NT2/D1 (cell line): ENCODE data around the gene KATNAL1.

ENCODE experiments used
- DNase-seq: peaks from one replicate; pipeline ENCODE4 v3.0.0-alpha.2; 2011; ENCODE audit warnings: low read depth, low spot score
- H3K27me3 ChIP-seq: 2 replicates; pipeline ENCODE4 v1.6.0; 2011; ENCODE audit warnings: mild to moderate bottlenecking; ENCODE audit not compliant: insufficient read length, insufficient read depth
- H3K36me3 ChIP-seq: 2 replicates; pipeline ENCODE4 v1.6.1; 2011; ENCODE audit warnings: mild to moderate bottlenecking, low read length, mixed read lengths; ENCODE audit not compliant: insufficient read depth, insufficient read length
- H3K4me1 ChIP-seq: 2 replicates; pipeline ENCODE4 v1.5.1; 2011; ENCODE audit not compliant: insufficient read depth, insufficient read length
- H3K4me3 ChIP-seq: 2 replicates; pipeline ENCODE4 v1.5.1; 2011; ENCODE audit warnings: low read depth; ENCODE audit not compliant: insufficient read length
- H3K9ac ChIP-seq: 2 replicates; pipeline ENCODE4 v1.6.0; 2011; ENCODE audit warnings: low read depth; ENCODE audit not compliant: insufficient read length
- H3K9me3 ChIP-seq: 2 replicates; pipeline ENCODE4 v1.5.1; 2011; ENCODE audit warnings: mild to moderate bottlenecking, low read length; ENCODE audit not compliant: insufficient read depth
- SUZ12 ChIP-seq: IDR thresholded peaks from 2 replicates; pipeline ENCODE4 v1.6.1; 2011; ENCODE audit not compliant: insufficient read length, insufficient read depth; ENCODE audit errors: extremely low read depth
- YY1 ChIP-seq: IDR thresholded peaks from 2 replicates; pipeline ENCODE4 v1.6.1; 2011; ENCODE audit not compliant: insufficient read length, insufficient read depth
- ZNF274 ChIP-seq: IDR thresholded peaks from 2 replicates; pipeline ENCODE4 v1.6.1; 2011; ENCODE audit warnings: mild to moderate bottlenecking, low read depth, low read length

KATNAL1 gene

GRCh38 chr13:30325668-30326067, 18.3 kb upstream of the KATNAL1 start:
- no peak for DNase-seq
- no peaks in the 10 kb centered on the region for H3K27me3 ChIP-seq
- no peaks in the 10 kb centered on the region for H3K4me1 ChIP-seq
- TF ChIP-seq ZNF274 (no peak), SUZ12 (no peak), YY1 (no peak)
- no peak overlapping the region for H3K4me3 ChIP-seq
- no peaks in the 10 kb centered on the region for H3K9me3 ChIP-seq
- H3K9ac ChIP-seq: no peak overlapping the region
- no peaks in the 10 kb centered on the region for H3K36me3 ChIP-seq

DNA sequence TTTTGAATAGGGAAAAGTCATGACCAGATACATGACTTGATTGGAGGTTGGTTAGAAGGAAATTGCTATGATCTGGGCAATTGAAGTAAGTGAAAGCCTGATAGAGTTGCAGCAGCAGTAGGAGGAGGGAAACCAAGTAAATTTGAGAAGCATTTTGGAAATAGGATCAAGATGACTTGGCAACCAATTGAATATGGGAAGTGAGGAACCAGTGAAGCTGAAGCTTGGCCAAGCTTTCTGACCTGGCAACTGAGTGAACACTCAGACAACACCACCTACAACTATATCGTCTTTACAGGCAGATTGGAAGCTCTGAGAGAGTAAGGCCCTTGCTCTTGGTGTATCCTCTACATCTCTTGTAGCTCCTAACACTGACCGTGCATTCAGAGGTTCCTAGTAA, 16.2 kb upstream of the KATNAL1 start:
- Histone ChIP-seq H3K36me3 (no peaks in the 10 kb centered on the region), H3K9ac (no peak overlapping the region), H3K27me3 (no peaks in the 10 kb centered on the region), H3K4me3 (no peak overlapping the region), H3K4me1 (no peaks in the 10 kb centered on the region), H3K9me3 (no peaks in the 10 kb centered on the region)
- no peak for TF ChIP-seq ZNF274
- TF ChIP-seq SUZ12: no peak
- no peak for TF ChIP-seq YY1
- no peak for DNase-seq

GRCh38 chr13:30322428-30322827, 15.1 kb upstream of the KATNAL1 start:
- Histone ChIP-seq H3K4me1 (no peaks in the 10 kb centered on the region), H3K27me3 (no peaks in the 10 kb centered on the region), H3K9me3 (no peaks in the 10 kb centered on the region), H3K4me3 (no peak overlapping the region), H3K36me3 (no peaks in the 10 kb centered on the region), H3K9ac (no peak overlapping the region)
- no peak for DNase-seq
- no peak for TF ChIP-seq YY1
- no peak for TF ChIP-seq SUZ12
- no peak for TF ChIP-seq ZNF274

DNA sequence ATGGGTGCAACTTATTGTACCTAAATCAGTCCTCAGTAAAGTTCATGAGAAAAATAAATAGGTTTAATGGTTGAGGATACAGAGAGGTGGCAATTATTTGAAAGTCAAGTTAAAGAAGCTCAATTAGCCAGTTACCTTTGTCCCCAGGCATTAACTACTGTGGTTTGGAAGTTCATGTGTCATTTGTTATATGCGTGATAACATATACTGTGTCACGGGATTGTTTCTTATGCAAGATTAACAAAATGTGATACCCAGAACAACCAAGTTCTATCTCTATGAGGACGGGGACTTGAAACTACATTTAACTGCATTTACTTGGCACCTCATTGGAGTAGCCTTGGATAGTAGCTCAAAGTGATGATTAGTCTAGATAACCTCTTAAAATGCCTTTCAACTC, 13.9 kb upstream of the KATNAL1 start:
- H3K9ac ChIP-seq: no peak overlapping the region
- no peak overlapping the region for H3K4me3 ChIP-seq
- H3K27me3 ChIP-seq: no peaks in the 10 kb centered on the region
- TF ChIP-seq YY1 (no peak), ZNF274 (no peak), SUZ12 (no peak)
- H3K9me3 ChIP-seq: no peaks in the 10 kb centered on the region
- H3K36me3 ChIP-seq: no peaks in the 10 kb centered on the region
- no peaks in the 10 kb centered on the region for H3K4me1 ChIP-seq
- DNase-seq: no peak

DNA sequence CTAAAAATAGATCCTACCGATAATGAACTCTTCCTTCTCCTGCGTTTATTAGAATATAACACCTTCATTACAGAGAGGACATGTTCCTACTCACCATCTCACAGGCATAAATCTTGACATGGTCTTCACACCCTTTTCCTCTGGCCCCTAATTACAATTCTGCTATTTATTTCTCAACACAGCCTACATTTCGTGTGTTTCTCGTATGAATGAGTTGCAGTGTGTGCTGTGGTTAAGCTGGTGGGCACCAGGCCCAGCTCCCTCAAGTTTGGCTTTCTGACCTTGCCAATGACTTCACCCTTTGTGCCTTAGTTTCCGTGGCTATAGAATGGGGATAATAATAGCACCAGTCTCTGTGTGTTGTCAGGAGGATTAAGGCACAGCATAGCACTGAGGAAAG, 12.3 kb upstream of the KATNAL1 start:
- Histone ChIP-seq H3K9ac (no peak overlapping the region), H3K27me3 (no peaks in the 10 kb centered on the region), H3K4me1 (no peaks in the 10 kb centered on the region), H3K4me3 (no peak overlapping the region), H3K9me3 (no peaks in the 10 kb centered on the region), H3K36me3 (no peaks in the 10 kb centered on the region)
- no peak for TF ChIP-seq YY1
- TF ChIP-seq ZNF274: no peak
- TF ChIP-seq SUZ12: no peak
- DNase-seq: no peak

DNA sequence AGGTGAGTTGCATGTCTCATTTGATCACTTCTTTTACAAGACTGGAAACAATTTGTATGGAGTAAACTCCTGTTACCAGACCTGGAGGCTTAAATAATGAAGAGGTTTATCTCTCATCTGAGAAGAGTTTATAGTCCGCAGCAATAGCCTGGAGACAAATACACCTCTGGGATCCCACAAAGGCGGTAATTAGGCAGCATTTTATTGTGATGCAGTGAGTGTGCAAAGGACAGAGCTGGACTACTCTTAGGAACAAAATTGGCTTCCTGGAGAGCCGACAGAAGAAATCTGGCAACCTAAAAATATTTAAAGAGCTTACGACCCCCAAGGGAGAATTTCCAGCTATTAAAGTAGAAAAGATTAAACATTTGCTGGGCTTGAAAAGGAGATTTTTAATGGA, 11.8 kb upstream of the KATNAL1 start:
- DNase-seq: no peak
- no peaks in the 10 kb centered on the region for H3K36me3 ChIP-seq
- H3K9me3 ChIP-seq: no peaks in the 10 kb centered on the region
- no peak for TF ChIP-seq ZNF274
- no peak for TF ChIP-seq SUZ12
- no peak for TF ChIP-seq YY1
- H3K27me3 ChIP-seq: no peaks in the 10 kb centered on the region
- no peak overlapping the region for H3K9ac ChIP-seq
- H3K4me1 ChIP-seq: no peaks in the 10 kb centered on the region
- H3K4me3 ChIP-seq: no peak overlapping the region

DNA sequence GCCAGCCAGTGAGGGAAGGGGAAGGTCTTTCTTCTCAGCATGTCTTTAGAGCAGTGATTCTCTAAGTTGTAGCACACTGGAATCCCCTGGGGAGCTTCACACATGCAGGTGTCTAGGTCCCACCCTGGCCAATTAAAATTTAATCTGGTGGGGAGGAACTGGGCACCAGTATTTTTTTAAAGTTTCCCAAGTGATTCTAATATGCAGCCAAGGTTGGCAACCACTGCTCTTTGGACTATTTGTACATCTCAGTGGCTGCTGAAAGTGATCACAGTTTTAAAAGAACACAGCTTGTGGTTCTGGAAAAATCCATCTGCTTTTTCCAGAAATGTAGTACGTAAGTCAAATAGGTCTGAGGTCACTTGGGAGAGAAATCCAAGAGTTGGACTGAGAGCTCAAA, 10.7 kb upstream of the KATNAL1 start:
- no peak overlapping the region for H3K9ac ChIP-seq
- H3K9me3 ChIP-seq: no peaks in the 10 kb centered on the region
- H3K4me1 ChIP-seq: no peaks in the 10 kb centered on the region
- TF ChIP-seq YY1 (no peak), SUZ12 (no peak), ZNF274 (no peak)
- no peaks in the 10 kb centered on the region for H3K36me3 ChIP-seq
- no peak for DNase-seq
- H3K27me3 ChIP-seq: no peaks in the 10 kb centered on the region
- H3K4me3 ChIP-seq: no peak overlapping the region

DNA sequence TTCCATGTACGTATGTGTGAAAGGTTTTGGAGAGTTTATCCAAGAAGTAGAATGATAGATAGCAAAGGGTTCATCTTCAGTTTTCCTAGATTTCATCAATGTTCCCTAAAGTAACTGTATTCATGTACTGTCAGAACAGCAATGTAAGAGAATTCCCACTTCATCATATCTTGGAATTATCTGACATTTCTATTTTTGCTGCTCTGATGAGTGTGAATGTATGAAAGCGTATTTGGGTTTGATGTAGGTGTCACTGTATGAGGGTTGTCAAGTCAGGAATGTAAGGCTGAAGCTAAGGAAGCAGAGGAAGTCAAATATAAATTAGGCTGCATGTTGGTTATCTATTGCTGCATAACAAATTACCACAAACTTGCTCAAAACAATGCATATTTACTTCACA, 7.2 kb upstream of the KATNAL1 start:
- DNase-seq: no peak
- H3K4me1 ChIP-seq: no peaks in the 10 kb centered on the region

More for the DNA sequence above, 7.2 kb upstream of the KATNAL1 start:
- TF ChIP-seq YY1 (no peak), ZNF274 (no peak), SUZ12 (no peak)
- Histone ChIP-seq H3K9me3 (no peaks in the 10 kb centered on the region), H3K27me3 (no peaks in the 10 kb centered on the region), H3K9ac (no peak overlapping the region), H3K4me3 (no peak overlapping the region), H3K36me3 (peaks cover 3% of the 10 kb centered on the region)
